22Rv1 (cell line): ENCODE measurements around the gene CROCC.

Source experiments
- ZFX ChIP-seq: fragments of 450-650 bp; IDR thresholded peaks from 2 replicates; pipeline ENCODE4 v1.6.1; 2017; ENCODE audit warnings: antibody characterized with exemption, borderline replicate concordance
- TF ChIP-seq, protein P1 (sequence below): fragments of 450-650 bp; IDR thresholded peaks from 2 replicates; pipeline ENCODE4 v1.5.1; 2017; ENCODE audit warnings: mild to moderate bottlenecking

- TF ChIP-seq, protein P1, sequence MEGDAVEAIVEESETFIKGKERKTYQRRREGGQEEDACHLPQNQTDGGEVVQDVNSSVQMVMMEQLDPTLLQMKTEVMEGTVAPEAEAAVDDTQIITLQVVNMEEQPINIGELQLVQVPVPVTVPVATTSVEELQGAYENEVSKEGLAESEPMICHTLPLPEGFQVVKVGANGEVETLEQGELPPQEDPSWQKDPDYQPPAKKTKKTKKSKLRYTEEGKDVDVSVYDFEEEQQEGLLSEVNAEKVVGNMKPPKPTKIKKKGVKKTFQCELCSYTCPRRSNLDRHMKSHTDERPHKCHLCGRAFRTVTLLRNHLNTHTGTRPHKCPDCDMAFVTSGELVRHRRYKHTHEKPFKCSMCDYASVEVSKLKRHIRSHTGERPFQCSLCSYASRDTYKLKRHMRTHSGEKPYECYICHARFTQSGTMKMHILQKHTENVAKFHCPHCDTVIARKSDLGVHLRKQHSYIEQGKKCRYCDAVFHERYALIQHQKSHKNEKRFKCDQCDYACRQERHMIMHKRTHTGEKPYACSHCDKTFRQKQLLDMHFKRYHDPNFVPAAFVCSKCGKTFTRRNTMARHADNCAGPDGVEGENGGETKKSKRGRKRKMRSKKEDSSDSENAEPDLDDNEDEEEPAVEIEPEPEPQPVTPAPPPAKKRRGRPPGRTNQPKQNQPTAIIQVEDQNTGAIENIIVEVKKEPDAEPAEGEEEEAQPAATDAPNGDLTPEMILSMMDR: no peak
- TF ChIP-seq ZFX: no peak
These were observed 61.9 kb downstream of the CROCC start for GRCh38 chr1:16983649-16984048.
